ENCODE measurements around the gene ABHD17C. TPM values are rescaled to one million over a fixed set of nuclear protein-coding genes. Genes with fewer than 3 reads are reported as not detected.
A peak's percentile ranks its signal among the peaks of the same experiment; 100 is the strongest.

ABHD17C gene
- total RNA-seq, 1 donor from 2014 or later: 9.3 TPM

GRCh38 chr15:80778621-80778963 lies 83.5 kb downstream of the ABHD17C start:
- Histone ChIP-seq H4K20me1 (ENCODE audit: low read depth) (peaks cover 13% of the 10 kb centered on the region), H3K9me3 (ENCODE audit: low read depth) (no peaks in the 10 kb centered on the region), H3K36me3 (no peaks in the 10 kb centered on the region), H3K9ac (no peak overlapping the region), H3K79me2 (ENCODE audit: low read depth) (no peaks in the 10 kb centered on the region), H3K4me3 (peak overlapping the region; percentile 64), H3K27me3 (peaks cover 68% of the 10 kb centered on the region), H3K27ac (no peak overlapping the region), H2AFZ (replicated peaks) (no peak overlapping the region), H3F3A (ENCODE audit: low read depth) (peaks cover 6% of the 10 kb centered on the region), H3K4me1 (peaks cover 9% of the 10 kb centered on the region), H3K4me2 (peak overlapping the region; percentile 97)
- peak overlapping the region; percentile 63 for H3K4me3 Mint-ChIP-seq
- no peak for DNase-seq (ENCODE audit: low spot score)
- H3K9me3 Mint-ChIP-seq: no peaks in the 10 kb centered on the region
- H3K4me1 Mint-ChIP-seq: peaks cover 7% of the 10 kb centered on the region
- no peaks in the 10 kb centered on the region for H3K36me3 Mint-ChIP-seq
- TF ChIP-seq CTCF (IDR thresholded peaks at IDR 0.05) (no peak), EZH2 (IDR thresholded peaks at IDR 0.05) (no peak), EZH2phosphoT487 (IDR thresholded peaks at IDR 0.05) (no peak)
- no peak overlapping the region for H3K27ac Mint-ChIP-seq
- H3K27me3 Mint-ChIP-seq (ENCODE audit: insufficient read depth, low read depth): peaks cover 37% of the 10 kb centered on the region

DNA sequence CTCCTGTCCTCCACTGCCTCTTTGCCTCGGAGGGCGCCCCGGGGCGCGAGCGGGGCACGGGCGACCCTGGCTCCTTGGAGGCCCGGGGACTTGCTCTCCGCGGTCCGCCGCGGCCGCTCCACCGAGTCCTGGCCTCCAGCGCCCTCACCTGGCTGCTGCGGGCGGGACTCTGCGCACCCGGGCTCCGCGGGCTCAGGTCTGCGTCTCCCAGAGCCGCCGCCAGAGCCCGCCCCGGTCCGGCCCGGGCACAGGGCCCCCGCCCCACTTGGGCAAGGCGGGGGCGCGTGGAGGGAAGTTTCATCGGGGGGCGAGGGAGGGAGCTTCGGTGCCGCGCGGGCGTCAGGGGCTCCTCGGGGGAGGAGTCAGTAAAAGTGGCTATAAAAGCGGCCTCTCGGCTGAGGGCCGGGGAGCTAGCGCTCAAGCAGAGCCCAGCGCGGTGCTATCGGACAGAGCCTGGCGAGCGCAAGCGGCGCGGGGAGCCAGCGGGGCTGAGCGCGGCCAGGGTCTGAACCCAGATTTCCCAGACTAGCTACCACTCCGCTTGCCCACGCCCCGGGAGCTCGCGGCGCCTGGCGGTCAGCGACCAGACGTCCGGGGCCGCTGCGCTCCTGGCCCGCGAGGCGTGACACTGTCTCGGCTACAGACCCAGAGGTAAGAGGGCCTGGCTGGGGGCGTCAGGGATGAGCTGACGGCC lies 84.0 kb downstream of the ABHD17C start, which contains the start of gene CEMIP:
Gene CEMIP (plus strand): TSS at position 407 of the 694 bp plus-strand sequence. CDS start 94,510 bp downstream, outside the sequence.
- Mint-ChIP-seq H3K9me3 (no peaks in the 10 kb centered on the region), H3K36me3 (no peaks in the 10 kb centered on the region), H3K4me1 (peaks cover 7% of the 10 kb centered on the region), H3K27me3 (ENCODE audit: insufficient read depth, low read depth) (peaks cover 37% of the 10 kb centered on the region), H3K4me3 (peak within 1 kb of the TSS; percentile 87), H3K27ac (no peak within 1 kb of the TSS)
- peak within 1 kb of the TSS; percentile 97 for H3K4me2 ChIP-seq
- H3K27me3 ChIP-seq: peaks cover 68% of the 10 kb centered on the region
- H3F3A ChIP-seq (ENCODE audit: low read depth): peaks cover 6% of the 10 kb centered on the region
- DNase-seq (ENCODE audit: low spot score): peak; percentile 92
- H3K27ac ChIP-seq: no peak within 1 kb of the TSS
- H2AFZ ChIP-seq (replicated peaks): no peak within 1 kb of the TSS
- H3K4me1 ChIP-seq: peaks cover 9% of the 10 kb centered on the region
- TF ChIP-seq EZH2 (IDR thresholded peaks at IDR 0.05) (peak; percentile 33), EZH2phosphoT487 (IDR thresholded peaks at IDR 0.05) (no peak), CTCF (IDR thresholded peaks at IDR 0.05) (peak; percentile 89)
- H3K4me3 ChIP-seq: peak within 1 kb of the TSS; percentile 64
- peaks cover 13% of the 10 kb centered on the region for H4K20me1 ChIP-seq (ENCODE audit: low read depth)
- no peaks in the 10 kb centered on the region for H3K79me2 ChIP-seq (ENCODE audit: low read depth)
- no peak within 1 kb of the TSS for H3K9ac ChIP-seq
- no peaks in the 10 kb centered on the region for H3K36me3 ChIP-seq
- H3K9me3 ChIP-seq (ENCODE audit: low read depth): no peaks in the 10 kb centered on the region

DNA sequence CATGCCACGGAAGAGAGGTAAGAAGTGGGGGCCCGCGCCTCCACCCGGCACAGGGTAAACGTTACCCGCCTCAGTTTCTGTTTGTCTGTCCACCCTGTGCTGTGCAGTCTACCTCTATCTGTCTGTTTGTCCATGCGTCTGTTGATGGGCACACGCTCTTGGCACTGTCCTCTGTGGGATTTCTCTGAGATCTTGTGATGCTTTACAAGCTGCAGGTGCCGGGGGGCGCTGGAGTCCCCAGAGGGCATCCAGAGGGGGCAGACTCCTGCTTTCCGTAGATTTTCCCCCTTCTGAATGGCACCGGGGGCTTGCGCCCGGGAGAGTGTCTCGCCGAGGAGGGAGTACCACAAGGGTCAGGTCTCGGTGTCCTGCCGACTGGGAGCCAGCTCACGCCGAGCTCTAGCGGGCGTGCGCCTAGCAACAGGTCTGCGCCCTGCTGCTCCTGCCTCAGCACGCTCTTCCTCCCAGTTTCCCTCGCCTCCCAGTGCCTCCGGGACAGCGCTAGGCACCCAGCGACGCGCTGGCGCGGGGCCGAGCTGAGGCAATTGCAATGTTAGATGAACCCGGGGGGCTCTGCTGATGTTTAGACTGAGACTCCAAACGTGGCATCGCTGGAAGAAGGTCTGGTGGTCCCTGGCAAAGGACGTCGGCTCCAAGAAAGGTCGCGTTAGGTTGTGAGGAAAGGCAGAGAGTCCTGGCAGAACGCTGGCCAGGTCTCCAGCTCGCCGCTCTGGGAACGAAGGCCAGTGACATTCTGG lies 84.7 kb downstream of the ABHD17C start:
- peaks cover 9% of the 10 kb centered on the region for H3K4me1 ChIP-seq
- peaks cover 6% of the 10 kb centered on the region for H3F3A ChIP-seq (ENCODE audit: low read depth)
- Mint-ChIP-seq H3K4me1 (peaks cover 7% of the 10 kb centered on the region), H3K4me3 (peak overlapping the region; percentile 87), H3K27me3 (ENCODE audit: insufficient read depth, low read depth) (peaks cover 37% of the 10 kb centered on the region), H3K9me3 (no peaks in the 10 kb centered on the region), H3K27ac (no peak overlapping the region), H3K36me3 (no peaks in the 10 kb centered on the region)
- no peak overlapping the region for H3K27ac ChIP-seq
- no peak overlapping the region for H3K9ac ChIP-seq
- no peaks in the 10 kb centered on the region for H3K79me2 ChIP-seq (ENCODE audit: low read depth)
- peak overlapping the region; percentile 97 for H3K4me2 ChIP-seq
- peak; percentile 86 for TF ChIP-seq EZH2phosphoT487 (IDR thresholded peaks at IDR 0.05)
- no peak for TF ChIP-seq CTCF (IDR thresholded peaks at IDR 0.05)
- TF ChIP-seq EZH2 (IDR thresholded peaks at IDR 0.05): peak; percentile 82
- peak overlapping the region; percentile 64 for H3K4me3 ChIP-seq
- H4K20me1 ChIP-seq (ENCODE audit: low read depth): peaks cover 13% of the 10 kb centered on the region
- DNase-seq (ENCODE audit: low spot score): peak; percentile 51
- no peak overlapping the region for H2AFZ ChIP-seq (replicated peaks)
- no peaks in the 10 kb centered on the region for H3K36me3 ChIP-seq
- H3K9me3 ChIP-seq (ENCODE audit: low read depth): no peaks in the 10 kb centered on the region
- H3K27me3 ChIP-seq: peaks cover 68% of the 10 kb centered on the region
